HS-27A (cell line): Measurements from ENCODE around the gene OR1F1.
A peak's percentile ranks its signal among the peaks of the same experiment; 100 is the strongest.
"Not testable (repeated sequence)": the region's sequence is repeated elsewhere in the genome, so short reads cannot be mapped to it uniquely, and the experiment has no call there.

ENCODE experiments used
- DNase-seq: peaks from one replicate; pipeline ENCODE4 v3.0.0-alpha.2; 2012; ENCODE audit warnings: low read depth, missing footprints

OR1F1 gene

DNA sequence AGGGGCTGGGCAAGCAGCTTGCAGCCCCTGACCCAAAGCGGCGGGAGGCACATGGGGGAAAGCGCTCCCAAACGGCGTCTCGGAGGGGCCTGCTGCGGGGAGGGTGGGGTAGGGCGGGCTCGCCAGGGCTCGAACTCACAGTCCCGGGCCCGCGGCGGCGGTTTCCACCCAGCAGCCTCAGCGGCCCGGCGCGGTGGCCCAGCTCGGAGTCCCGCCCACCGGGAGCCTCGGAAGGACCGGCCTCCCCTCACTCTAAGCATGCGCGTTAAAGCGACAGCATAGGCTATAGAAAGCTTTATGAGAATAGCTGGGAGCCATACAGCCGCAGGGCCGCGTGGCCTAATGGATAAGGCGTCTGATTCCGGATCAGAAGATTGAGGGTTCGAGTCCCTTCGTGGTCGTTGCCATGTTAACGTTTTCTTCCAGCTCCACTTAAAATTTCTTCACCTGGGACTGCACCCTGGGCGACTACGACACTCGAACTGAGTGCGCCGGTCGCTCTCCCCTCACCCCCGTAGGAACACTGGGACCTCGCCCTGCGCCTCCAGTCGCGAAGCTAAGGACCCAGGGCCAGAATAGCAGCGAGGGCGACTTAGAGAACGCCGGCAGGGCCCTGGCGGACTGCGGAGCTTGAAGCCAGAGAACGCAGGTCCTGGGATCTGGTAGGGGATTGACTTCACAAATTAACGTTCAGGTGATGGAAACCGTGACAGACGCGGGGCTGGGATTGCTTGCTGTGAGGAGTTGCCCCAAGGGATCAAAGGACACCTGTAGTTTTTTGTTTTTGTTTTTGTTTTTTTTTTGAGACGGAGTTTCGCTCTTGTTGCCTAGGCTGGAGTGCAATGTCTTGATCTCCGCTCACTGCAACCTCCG lies 37.4 kb upstream of the OR1F1 start:
- peak; percentile 96 for DNase-seq

- DNase-seq = no peak
These were observed 36.1 kb upstream of the OR1F1 start for GRCh38 chr16:3152027-3152276.

DNA sequence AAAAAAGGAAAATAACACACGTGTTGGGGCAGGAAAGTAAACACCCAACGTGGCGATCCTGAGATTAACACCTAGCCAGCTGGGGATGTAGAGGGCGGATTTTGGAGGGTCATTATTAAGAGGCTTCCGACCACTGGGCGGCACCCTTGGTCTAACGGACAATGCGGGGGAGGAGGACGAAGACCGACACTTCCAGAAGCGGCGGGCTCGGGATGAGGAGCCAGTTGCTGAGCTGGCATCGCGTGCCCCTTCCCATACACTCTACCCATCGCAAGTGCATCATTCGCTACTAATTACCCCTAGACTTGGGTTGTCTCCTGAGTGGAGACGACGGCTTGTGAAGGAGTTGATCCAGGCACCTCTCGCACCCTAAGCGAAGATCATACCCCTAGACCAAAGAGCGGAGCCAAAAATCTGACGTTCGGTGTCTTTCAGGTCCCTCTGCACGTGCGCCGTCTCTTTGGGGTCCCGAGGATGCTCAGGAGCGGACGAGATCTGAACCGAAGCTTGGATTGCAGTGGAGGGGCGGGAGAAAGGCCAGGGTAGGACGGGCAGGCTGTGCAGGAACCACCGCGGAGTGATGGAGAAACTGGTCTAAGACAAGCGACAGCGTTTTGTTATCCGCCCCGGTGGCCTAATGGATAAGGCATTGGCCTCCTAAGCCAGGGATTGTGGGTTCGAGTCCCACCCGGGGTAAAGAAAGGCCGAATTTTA lies 35.6 kb upstream of the OR1F1 start:
- peak; percentile 73 for DNase-seq

DNA sequence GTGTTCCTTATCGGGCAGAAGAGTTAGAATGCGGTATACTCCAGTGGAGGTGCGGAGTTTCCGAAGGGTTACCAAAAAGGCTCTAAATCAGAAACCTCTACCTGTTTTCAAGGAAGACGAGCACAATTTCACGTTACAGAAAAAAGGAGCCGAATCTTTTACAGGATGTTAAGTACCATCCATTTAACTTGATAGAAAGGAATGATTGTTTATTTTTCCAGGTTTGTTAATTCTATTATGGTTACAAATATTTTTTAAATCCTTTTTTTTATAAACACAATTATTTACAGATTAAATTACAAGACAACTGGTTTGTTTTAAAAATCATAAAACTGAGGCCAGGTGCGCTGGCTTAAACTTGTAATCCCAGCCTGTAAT lies 35.0 kb upstream of the OR1F1 start:
- no peak for DNase-seq

GRCh38 chr16:3155181-3155580 lies 32.8 kb upstream of the OR1F1 start:
- no peak for DNase-seq

DNA sequence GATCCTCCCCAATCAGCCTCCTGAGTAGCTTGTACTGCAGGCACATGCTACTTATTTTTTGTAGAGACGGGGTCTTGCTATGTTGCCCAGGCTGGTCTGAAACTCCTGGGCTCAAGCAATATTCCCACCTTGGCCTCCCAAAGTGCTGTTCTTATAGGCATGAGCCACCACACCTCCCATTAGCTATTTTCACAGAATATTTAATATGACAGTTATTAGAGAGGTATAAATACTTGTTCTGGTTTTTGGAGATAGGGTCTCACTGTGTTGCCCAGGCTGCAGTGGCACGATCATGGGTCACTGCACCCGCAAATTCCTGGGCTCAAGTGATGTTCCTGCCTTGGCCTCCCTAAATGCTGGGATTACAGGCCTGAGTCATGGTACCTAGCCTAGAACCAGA lies 32.0 kb upstream of the OR1F1 start:
- no peak for DNase-seq

GRCh38 chr16:3157229-3158025 lies 30.6 kb upstream of the OR1F1 start:
- peak; percentile 93 for DNase-seq

DNA sequence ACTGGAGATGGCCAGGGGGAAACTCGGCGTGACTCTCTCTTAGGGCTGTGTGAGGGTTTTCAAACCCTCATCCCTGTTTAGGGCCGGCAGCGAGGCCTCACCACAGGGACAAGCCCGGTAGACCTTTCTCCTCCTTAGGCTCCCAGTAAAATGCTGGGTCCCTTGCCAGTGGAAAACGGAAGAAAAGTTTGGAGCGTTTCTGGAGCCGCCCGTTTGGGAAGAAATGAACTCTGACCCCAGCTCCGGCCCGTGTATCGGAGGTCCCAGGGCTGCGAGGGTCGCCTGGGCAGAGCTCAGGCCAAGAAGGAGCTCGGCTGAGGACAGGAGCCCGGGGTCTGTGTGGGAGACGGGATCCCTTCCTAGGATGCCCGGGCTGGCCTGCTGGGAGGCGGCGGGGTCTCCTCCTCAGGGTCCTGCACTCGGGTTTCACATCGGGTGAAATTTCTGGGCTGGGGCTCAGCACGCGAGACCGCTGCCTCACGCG lies 29.9 kb upstream of the OR1F1 start:
- DNase-seq = no peak

DNA sequence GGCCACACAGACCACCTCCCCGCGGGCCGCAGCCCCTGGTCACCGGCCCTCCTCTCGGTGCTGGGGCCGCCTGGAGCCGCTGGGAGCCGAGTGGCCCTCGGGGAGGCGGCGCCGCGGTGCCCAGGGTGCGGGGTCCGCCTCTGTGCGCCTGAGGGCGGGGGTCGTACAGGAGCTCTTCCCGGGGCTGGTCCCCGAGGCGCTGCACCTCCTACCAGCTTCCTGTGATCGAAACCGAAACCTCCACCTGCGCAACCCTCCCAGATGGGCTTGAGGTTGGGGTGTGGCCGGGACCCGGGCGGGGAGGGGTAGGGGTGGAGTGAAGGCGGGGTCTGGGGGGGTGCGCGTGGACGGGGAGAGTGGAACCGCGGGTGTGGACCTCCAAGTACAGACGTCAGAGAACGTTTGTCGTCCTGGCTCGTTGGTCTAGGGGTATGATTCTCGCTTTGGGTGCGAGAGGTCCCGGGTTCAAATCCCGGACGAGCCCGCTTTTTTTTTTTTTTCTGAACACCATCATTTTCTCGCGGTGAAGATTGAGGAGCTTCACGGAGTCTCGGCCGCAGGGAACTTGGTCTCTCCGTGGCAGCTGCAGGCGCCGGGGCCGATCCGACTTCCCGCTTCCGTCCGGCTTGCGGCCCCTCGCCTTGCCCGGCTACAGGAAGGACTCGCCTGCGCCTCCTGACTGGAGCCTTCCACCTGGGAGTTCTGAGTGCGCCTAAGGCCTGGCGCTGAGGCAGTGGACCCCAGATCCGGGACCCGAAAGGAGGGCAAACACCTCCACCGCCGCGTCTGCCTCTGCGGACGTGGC lies 29.3 kb upstream of the OR1F1 start:
- DNase-seq = peak; percentile 79

DNA sequence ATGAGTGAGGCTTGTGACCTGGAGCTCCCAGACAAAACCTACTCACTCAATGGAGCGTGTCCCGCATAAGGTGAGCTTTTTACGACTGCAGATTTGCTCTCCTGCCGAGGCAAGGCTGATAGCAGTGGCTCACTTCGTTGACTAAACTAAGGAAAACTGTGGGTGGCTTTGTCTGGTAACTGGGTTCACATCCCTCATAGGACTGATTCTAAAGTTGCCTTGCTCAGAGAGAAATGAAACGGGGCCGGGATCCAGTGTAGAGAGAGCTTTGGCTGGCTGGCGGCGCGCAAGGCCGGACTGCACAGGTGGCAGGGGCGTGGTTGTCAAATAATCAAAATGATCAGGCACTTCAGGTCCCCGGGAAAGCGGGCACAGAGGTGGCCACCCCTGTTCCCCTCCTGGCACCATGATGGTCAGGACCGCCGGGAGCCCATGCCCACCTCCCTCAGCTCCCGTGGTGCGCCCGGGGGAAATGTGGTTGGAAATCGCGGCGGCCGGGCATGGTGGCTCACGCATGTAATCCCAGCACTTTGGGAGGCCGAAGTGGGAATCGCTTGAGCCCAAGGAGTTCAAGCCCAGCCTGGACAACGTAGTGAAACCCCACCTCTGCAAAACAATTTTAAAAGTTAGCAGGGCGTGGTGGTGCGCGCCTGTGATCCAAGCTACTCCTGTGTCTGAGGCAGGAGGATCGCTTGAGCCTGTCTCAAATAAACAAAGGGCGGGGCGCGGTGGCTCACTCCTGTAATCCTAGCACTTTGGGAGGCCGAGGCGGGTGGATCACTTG lies 26.6 kb upstream of the OR1F1 start:
- DNase-seq = no peak

- no peak for DNase-seq
These were observed 23.6 kb upstream of the OR1F1 start for GRCh38 chr16:3164121-3164991.

- no peak for DNase-seq
These were observed 22.7 kb upstream of the OR1F1 start for GRCh38 chr16:3165111-3165822.

- no peak for DNase-seq
These were observed 21.5 kb upstream of the OR1F1 start for GRCh38 chr16:3166505-3166886.

GRCh38 chr16:3168729-3169128 lies 19.3 kb upstream of the OR1F1 start:
- DNase-seq = not testable (repeated sequence)

DNA sequence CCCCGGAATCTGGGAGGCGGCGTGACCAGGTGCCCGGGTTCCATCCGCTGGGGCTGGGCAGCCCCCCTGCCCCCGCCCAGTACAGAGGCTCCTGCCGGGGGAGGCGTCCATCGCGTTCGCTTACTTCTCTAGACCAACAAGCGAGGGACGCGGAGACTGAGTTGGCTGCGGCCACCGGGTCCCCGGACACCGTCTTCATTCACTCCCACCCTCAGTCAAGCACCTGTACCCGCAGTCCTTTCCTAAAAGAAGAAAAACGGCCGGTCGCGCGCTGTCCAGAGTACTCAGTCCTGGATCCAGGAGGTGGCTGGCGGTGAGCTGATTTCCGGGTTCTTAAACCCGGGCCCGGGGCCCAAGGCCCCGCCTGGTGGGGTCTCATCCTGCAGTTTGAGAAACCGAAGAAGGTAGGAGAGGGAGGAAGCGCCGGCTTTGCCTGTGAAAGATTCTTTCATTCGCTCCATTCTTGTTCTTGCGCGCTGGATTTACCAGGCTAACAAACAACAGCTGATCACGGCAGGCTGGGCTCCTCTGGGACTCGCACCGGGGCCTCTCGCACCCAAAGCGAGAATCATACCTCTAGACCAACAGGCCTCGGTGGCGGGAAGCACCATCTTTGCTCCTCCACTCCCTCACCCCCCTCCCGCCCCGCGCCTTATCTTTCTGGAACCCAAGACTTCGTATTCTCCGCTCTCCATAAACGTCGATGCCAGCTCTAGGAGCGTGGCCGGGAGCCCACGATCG lies 17.4 kb upstream of the OR1F1 start:
- no peak for DNase-seq

DNA sequence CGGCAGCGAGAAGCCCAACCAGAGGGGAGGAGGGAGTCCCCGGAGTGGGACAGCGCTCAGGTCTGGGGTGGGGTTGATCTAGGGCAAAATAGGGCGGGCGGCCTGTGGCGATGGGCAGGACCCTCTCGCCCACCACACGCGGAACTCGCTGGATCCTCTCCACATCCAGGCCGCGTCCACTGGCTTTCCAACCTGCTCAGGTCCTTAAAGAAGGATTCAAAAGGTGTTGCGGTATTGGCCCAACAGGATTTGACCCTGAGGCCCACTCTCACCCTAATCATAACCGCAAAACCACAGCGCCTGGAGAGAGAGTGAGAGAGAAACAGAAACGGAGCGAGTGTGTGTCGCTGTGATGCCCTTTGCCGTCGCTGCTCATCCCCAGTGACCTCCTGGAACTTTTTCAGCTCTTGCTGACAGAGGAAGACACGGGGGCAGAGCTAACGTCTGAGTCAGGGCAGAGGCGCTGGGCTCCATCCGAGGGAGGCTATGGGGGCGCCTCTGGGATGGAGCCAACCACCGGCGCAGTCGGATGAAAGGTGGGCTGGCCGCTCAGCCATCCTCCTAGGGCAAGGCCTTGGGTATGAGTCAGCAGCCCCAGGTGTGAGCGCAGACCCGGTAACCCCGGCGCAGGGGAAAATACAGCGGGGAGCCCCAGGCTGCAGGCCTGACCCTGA lies 16.7 kb upstream of the OR1F1 start:
- DNase-seq = no peak

GRCh38 chr16:3171855-3172593 lies 16.0 kb upstream of the OR1F1 start:
- DNase-seq = no peak
